ENCODE measurements around the gene PLD5.

PLD5 gene

GRCh38 chr1:242524571-242525359 is at the start of gene PLD5:
Gene PLD5 (minus strand): TSS chr1:242524697.
- H3K9ac ChIP-seq (ENCODE audit: low read length) = peak within 1 kb of the TSS; percentile 7; the same call in 1 of the 2 replicates
- peak within 1 kb of the TSS; percentile 94 for H2AFZ ChIP-seq (ENCODE audit: low read length)
- H3K4me2 ChIP-seq (ENCODE audit: low read depth, low read length) = peak within 1 kb of the TSS; percentile 94
- peak within 1 kb of the TSS; percentile 68 for H3K4me3 ChIP-seq (ENCODE audit: low read length)
- H3K27me3 ChIP-seq (replicated peaks; ENCODE audit: insufficient read depth, low read length) = no peaks in the 10 kb centered on the region
- H3K36me3 ChIP-seq (replicated peaks; ENCODE audit: insufficient read depth, low read length) = no peaks in the 10 kb centered on the region
- H4K20me1 ChIP-seq (ENCODE audit: insufficient read depth, low read length) = no peaks in the 10 kb centered on the region
- H3K4me1 ChIP-seq (ENCODE audit: low read length) = no peaks in the 10 kb centered on the region
- DNase-seq = peak; percentile 14
- no peak within 1 kb of the TSS for H3K27ac ChIP-seq (ENCODE audit: low read length)
- no peaks in the 10 kb centered on the region for H3K9me2 ChIP-seq (replicated peaks; ENCODE audit: insufficient read depth, low read length)
- TF ChIP-seq EZH2phosphoT487 (IDR thresholded peaks at IDR 0.05; ENCODE audit: low read length) = no peak
- no peak for TF ChIP-seq CTCF (IDR thresholded peaks at IDR 0.05; ENCODE audit: low read length)
- TF ChIP-seq EZH2 (optimal IDR thresholded peaks at IDR 0.05; ENCODE audit: low read depth, low read length) = no peak
- no peaks in the 10 kb centered on the region for H3K9me3 ChIP-seq (replicated peaks; ENCODE audit: insufficient read depth, low read length)
- H3F3A ChIP-seq (ENCODE audit: insufficient read depth, low read length) = no peaks in the 10 kb centered on the region
- no peaks in the 10 kb centered on the region for H3K79me2 ChIP-seq (ENCODE audit: low read length)

- DNase-seq = no peak
- Histone ChIP-seq H3K4me2 (ENCODE audit: low read depth, low read length) (no peak overlapping the region), H3K27ac (ENCODE audit: low read length) (no peak overlapping the region), H3K4me3 (ENCODE audit: low read length) (no peak overlapping the region), H3K4me1 (ENCODE audit: low read length) (no peaks in the 10 kb centered on the region), H3K27me3 (replicated peaks; ENCODE audit: insufficient read depth, low read length) (no peaks in the 10 kb centered on the region), H3K79me2 (ENCODE audit: low read length) (no peaks in the 10 kb centered on the region), H2AFZ (ENCODE audit: low read length) (no peak overlapping the region), H3K9ac (ENCODE audit: low read length) (no peak overlapping the region), H4K20me1 (ENCODE audit: insufficient read depth, low read length) (no peaks in the 10 kb centered on the region), H3K9me3 (replicated peaks; ENCODE audit: insufficient read depth, low read length) (no peaks in the 10 kb centered on the region), H3K9me2 (replicated peaks; ENCODE audit: insufficient read depth, low read length) (no peaks in the 10 kb centered on the region), H3F3A (ENCODE audit: insufficient read depth, low read length) (no peaks in the 10 kb centered on the region), H3K36me3 (replicated peaks; ENCODE audit: insufficient read depth, low read length) (no peaks in the 10 kb centered on the region)
- TF ChIP-seq EZH2 (optimal IDR thresholded peaks at IDR 0.05; ENCODE audit: low read depth, low read length) (no peak), CTCF (IDR thresholded peaks at IDR 0.05; ENCODE audit: low read length) (no peak), EZH2phosphoT487 (IDR thresholded peaks at IDR 0.05; ENCODE audit: low read length) (no peak)
Observed at GRCh38 chr1:242569867-242570266, 45.4 kb upstream of the PLD5 start.

GRCh38 chr1:242568666-242569065 is 44.2 kb upstream of the PLD5 start:
- Histone ChIP-seq H3K27me3 (replicated peaks; ENCODE audit: insufficient read depth, low read length) (no peaks in the 10 kb centered on the region), H3K9me3 (replicated peaks; ENCODE audit: insufficient read depth, low read length) (no peaks in the 10 kb centered on the region), H3K4me3 (ENCODE audit: low read length) (no peak overlapping the region), H3K4me2 (ENCODE audit: low read depth, low read length) (no peak overlapping the region), H3K36me3 (replicated peaks; ENCODE audit: insufficient read depth, low read length) (no peaks in the 10 kb centered on the region), H3K79me2 (ENCODE audit: low read length) (no peaks in the 10 kb centered on the region), H2AFZ (ENCODE audit: low read length) (no peak overlapping the region), H3K4me1 (ENCODE audit: low read length) (no peaks in the 10 kb centered on the region), H4K20me1 (ENCODE audit: insufficient read depth, low read length) (no peaks in the 10 kb centered on the region), H3K9me2 (replicated peaks; ENCODE audit: insufficient read depth, low read length) (no peaks in the 10 kb centered on the region), H3F3A (ENCODE audit: insufficient read depth, low read length) (no peaks in the 10 kb centered on the region), H3K9ac (ENCODE audit: low read length) (no peak overlapping the region), H3K27ac (ENCODE audit: low read length) (no peak overlapping the region)
- TF ChIP-seq EZH2phosphoT487 (IDR thresholded peaks at IDR 0.05; ENCODE audit: low read length) = no peak
- no peak for TF ChIP-seq CTCF (IDR thresholded peaks at IDR 0.05; ENCODE audit: low read length)
- no peak for TF ChIP-seq EZH2 (optimal IDR thresholded peaks at IDR 0.05; ENCODE audit: low read depth, low read length)
- no peak for DNase-seq

All from MM.1S (cell line).